GM23248 (cell line): Measurements from ENCODE around the gene COPRS. TPM values are rescaled to one million over a fixed set of nuclear protein-coding genes. Genes with fewer than 3 reads are reported as not detected.
A peak's percentile ranks its signal among the peaks of the same experiment; 100 is the strongest.

Experiments used
- DNase-seq: peaks from one replicate; pipeline ENCODE4 v3.0.0-alpha.2; 2015
- H2AFZ ChIP-seq: fragments of 200-600 bp; sonication (generic); 2 replicates; pipeline ENCODE4 v1.6.1; 2016; ENCODE audit warnings: antibody characterized with exemption
- H3F3A ChIP-seq: fragments of 200-600 bp; sonication (generic); 2 replicates; pipeline ENCODE4 v1.6.1; 2016; ENCODE audit warnings: mild to moderate bottlenecking, antibody characterized with exemption, mixed run types; ENCODE audit not compliant: insufficient read depth
- H3K27ac ChIP-seq: fragments of 200-600 bp; sonication (generic); 2 replicates; pipeline ENCODE4 v1.5.1; 2016; ENCODE audit warnings: mild to moderate bottlenecking
- H3K27me3 ChIP-seq: fragments of 200-600 bp; sonication (generic); replicated peaks from 2 replicates; pipeline ENCODE4 v1.6.1; 2016; ENCODE audit warnings: mild to moderate bottlenecking; ENCODE audit not compliant: insufficient read depth
- H3K36me3 ChIP-seq: fragments of 200-600 bp; sonication (generic); 2 replicates; pipeline ENCODE4 v1.6.1; 2016; ENCODE audit warnings: low read depth, mild to moderate bottlenecking
- H3K4me1 ChIP-seq: fragments of 200-600 bp; sonication (generic); 2 replicates; pipeline ENCODE4 v1.6.1; 2016; ENCODE audit warnings: mild to moderate bottlenecking; ENCODE audit not compliant: insufficient read depth
- H3K4me2 ChIP-seq: fragments of 200-600 bp; sonication (generic); one replicate; pipeline ENCODE4 v1.6.1; 2016; ENCODE audit warnings: mild to moderate bottlenecking; ENCODE audit not compliant: unreplicated experiment
- H3K4me3 ChIP-seq: fragments of 200-600 bp; sonication (generic); 2 replicates; pipeline ENCODE4 v1.5.1; 2016; ENCODE audit warnings: mild to moderate bottlenecking
- H3K79me2 ChIP-seq: fragments of 200-600 bp; sonication (generic); 2 replicates; pipeline ENCODE4 v1.6.1; 2016; ENCODE audit warnings: mild to moderate bottlenecking; ENCODE audit not compliant: insufficient read depth
- H3K9ac ChIP-seq: fragments of 200-600 bp; sonication (generic); 2 replicates; pipeline ENCODE4 v1.6.1; 2016; ENCODE audit warnings: mild to moderate bottlenecking
- H3K9me2 ChIP-seq: fragments of 200-600 bp; sonication (generic); 2 replicates; pipeline ENCODE4 v1.6.1; 2016; ENCODE audit warnings: mixed run types, mild to moderate bottlenecking, moderate library complexity; ENCODE audit not compliant: insufficient read depth
- H3K9me3 ChIP-seq: fragments of 200-600 bp; sonication (generic); one replicate; pipeline ENCODE4 v1.6.1; 2017; ENCODE audit warnings: low read depth
- H4K20me1 ChIP-seq: fragments of 200-600 bp; sonication (generic); 2 replicates; pipeline ENCODE4 v1.6.0; 2016; ENCODE audit not compliant: insufficient read depth
- EZH2 ChIP-seq: fragments of 200-600 bp; sonication (generic); IDR thresholded peaks from 2 replicates; pipeline ENCODE4 v1.6.1; 2018; ENCODE audit warnings: antibody characterized with exemption, mild to moderate bottlenecking; ENCODE audit not compliant: insufficient read depth, poor library complexity, severe bottlenecking
- EZH2phosphoT487 ChIP-seq: fragments of 200-600 bp; sonication (generic); IDR thresholded peaks from 2 replicates; pipeline ENCODE4 v1.6.1; 2018; ENCODE audit warnings: antibody characterized with exemption, moderate library complexity, mild to moderate bottlenecking, low read depth; ENCODE audit not compliant: insufficient read depth
- WGBS, 2 experiments: methylation state at CpG; one replicate each; pipeline ENCODE4 v1.1.6; 2015 to 2017; ENCODE audit warnings: low lambda C conversion rate in 2 of 2, low coverage in 1 of 2; ENCODE audit errors: missing lambda C conversion rate in 2 of 2; 5-methylcytosine and 5-hydroxymethylcytosine counted together
- in situ Hi-C: fragments of 300-500 bp; cut with MboI; formaldehyde crosslinking; loops from 2 replicates; pipeline ENCODE4 v1.15.0; 2020
- polyA plus RNA-seq: library from polyadenylated mRNA; unstranded; fragments of >200 nt; fragmentation: Nextera tagmentation; extraction: Ambion mirVana; gene quantifications from 2 replicates; pipeline ENCODE4 v1.2.1, GENCODE V29; 2016
- total RNA-seq: library from RNA; depleted of rRNA; stranded (reverse); fragments of >200 nt; shearing (Covaris generic); gene quantifications from 2 replicates; pipeline ENCODE4 v1.2.3, GENCODE V29; 2014

Gene COPRS
- total and polyA plus RNA-seq, 2 experiments from 2014 or later: 105 to 113 TPM

GRCh38 chr17:31856750-31857149, 2.3 kb downstream of the COPRS start:
- Histone ChIP-seq H2AFZ (no peak overlapping the region), H3K27ac (no peak overlapping the region), H3K4me3 (no peak overlapping the region), H4K20me1 (no peaks in the 10 kb centered on the region), H3F3A (peaks cover 44% of the 10 kb centered on the region), H3K9me2 (no peaks in the 10 kb centered on the region), H3K79me2 (peaks cover 62% of the 10 kb centered on the region), H3K9me3 (no peaks in the 10 kb centered on the region), H3K4me2 (peak overlapping the region; percentile 34), H3K4me1 (peaks cover 25% of the 10 kb centered on the region), H3K36me3 (peaks cover 11% of the 10 kb centered on the region), H3K9ac (no peak overlapping the region), H3K27me3 (no peaks in the 10 kb centered on the region)
- 91 to 92% methylated on average over 4 of the region's 4 CpGs for WGBS, 2 experiments
- peak; percentile 27 for DNase-seq
- TF ChIP-seq EZH2 (no peak), EZH2phosphoT487 (no peak)
- in situ Hi-C loops: no loop called here

GRCh38 chr17:31854672-31855071, 4.4 kb downstream of the COPRS start:
- TF ChIP-seq EZH2phosphoT487: no peak
- no peak for TF ChIP-seq EZH2
- H2AFZ ChIP-seq: no peak overlapping the region
- in situ Hi-C loops: no loop called here
- H3K9me3 ChIP-seq: no peaks in the 10 kb centered on the region
- WGBS, 2 experiments: 91 to 94% methylated on average over 2 of the region's 2 CpGs
- no peak overlapping the region for H3K4me3 ChIP-seq
- H4K20me1 ChIP-seq: no peaks in the 10 kb centered on the region
- peaks cover 62% of the 10 kb centered on the region for H3K79me2 ChIP-seq
- no peak overlapping the region for H3K4me2 ChIP-seq
- no peak overlapping the region for H3K9ac ChIP-seq
- H3K27ac ChIP-seq: 0 out of 2 replicates have a peak overlapping the region, but pooled peaks have one; percentile 7
- peak; percentile 50 for DNase-seq
- H3K4me1 ChIP-seq: peaks cover 24% of the 10 kb centered on the region
- H3K27me3 ChIP-seq: no peaks in the 10 kb centered on the region
- no peaks in the 10 kb centered on the region for H3K9me2 ChIP-seq
- peaks cover 24% of the 10 kb centered on the region for H3F3A ChIP-seq
- peaks cover 12% of the 10 kb centered on the region for H3K36me3 ChIP-seq

- H3K36me3 ChIP-seq: peaks cover 12% of the 10 kb centered on the region
- H3K27ac ChIP-seq: 0 out of 2 replicates have a peak overlapping the region, but pooled peaks have one; percentile 7
- 82% methylated on average over 7 of the region's 7 CpGs for WGBS, 2 experiments
- H4K20me1 ChIP-seq: no peaks in the 10 kb centered on the region
- H3F3A ChIP-seq: peaks cover 19% of the 10 kb centered on the region
- peaks cover 20% of the 10 kb centered on the region for H3K4me1 ChIP-seq
- H3K79me2 ChIP-seq: peaks cover 62% of the 10 kb centered on the region
- TF ChIP-seq EZH2phosphoT487: no peak
- no peak for TF ChIP-seq EZH2
- H3K4me2 ChIP-seq: no peak overlapping the region
- no peak overlapping the region for H3K9ac ChIP-seq
- H3K27me3 ChIP-seq: no peaks in the 10 kb centered on the region
- no peak for DNase-seq
- no peak overlapping the region for H3K4me3 ChIP-seq
- no peaks in the 10 kb centered on the region for H3K9me3 ChIP-seq
- in situ Hi-C loops: no loop called here
- H3K9me2 ChIP-seq: no peaks in the 10 kb centered on the region
- no peak overlapping the region for H2AFZ ChIP-seq
Measured at GRCh38 chr17:31853911-31854470, 5.1 kb downstream of the COPRS start.

GRCh38 chr17:31845291-31845690, 13.8 kb downstream of the COPRS start:
- Histone ChIP-seq H2AFZ (no peak overlapping the region), H3K9ac (no peak overlapping the region), H3K79me2 (no peaks in the 10 kb centered on the region), H3K27me3 (no peaks in the 10 kb centered on the region), H3K9me3 (no peaks in the 10 kb centered on the region), H3F3A (peaks cover 17% of the 10 kb centered on the region; the same call in 1 of the 2 replicates), H3K36me3 (no peaks in the 10 kb centered on the region), H3K4me1 (peaks cover 12% of the 10 kb centered on the region), H3K9me2 (no peaks in the 10 kb centered on the region), H3K4me3 (no peak overlapping the region), H4K20me1 (no peaks in the 10 kb centered on the region), H3K4me2 (no peak overlapping the region), H3K27ac (no peak overlapping the region)
- TF ChIP-seq EZH2 (no peak), EZH2phosphoT487 (no peak)
- 31% methylated on average over 3 of the region's 3 CpGs for WGBS, 2 experiments
- in situ Hi-C loops: loop anchor here (10.0 kb wide), 1 partner anchor 410 kb away; no protein-coding TSS in a partner anchor
- DNase-seq: no peak
